COLO829 (cell line): ENCODE results near the gene OPRD1.

Experiments
- DNase-seq: peaks from one replicate; pipeline ENCODE4 v3.0.0; 2012; ENCODE audit warnings: low spot score

The OPRD1 gene

GRCh38 chr1:28910379-28911115 lies 98.6 kb downstream of the OPRD1 start:
- DNase-seq = no peak

- DNase-seq = no peak
Measured at GRCh38 chr1:28913786-28914227, 101.8 kb downstream of the OPRD1 start.

DNA sequence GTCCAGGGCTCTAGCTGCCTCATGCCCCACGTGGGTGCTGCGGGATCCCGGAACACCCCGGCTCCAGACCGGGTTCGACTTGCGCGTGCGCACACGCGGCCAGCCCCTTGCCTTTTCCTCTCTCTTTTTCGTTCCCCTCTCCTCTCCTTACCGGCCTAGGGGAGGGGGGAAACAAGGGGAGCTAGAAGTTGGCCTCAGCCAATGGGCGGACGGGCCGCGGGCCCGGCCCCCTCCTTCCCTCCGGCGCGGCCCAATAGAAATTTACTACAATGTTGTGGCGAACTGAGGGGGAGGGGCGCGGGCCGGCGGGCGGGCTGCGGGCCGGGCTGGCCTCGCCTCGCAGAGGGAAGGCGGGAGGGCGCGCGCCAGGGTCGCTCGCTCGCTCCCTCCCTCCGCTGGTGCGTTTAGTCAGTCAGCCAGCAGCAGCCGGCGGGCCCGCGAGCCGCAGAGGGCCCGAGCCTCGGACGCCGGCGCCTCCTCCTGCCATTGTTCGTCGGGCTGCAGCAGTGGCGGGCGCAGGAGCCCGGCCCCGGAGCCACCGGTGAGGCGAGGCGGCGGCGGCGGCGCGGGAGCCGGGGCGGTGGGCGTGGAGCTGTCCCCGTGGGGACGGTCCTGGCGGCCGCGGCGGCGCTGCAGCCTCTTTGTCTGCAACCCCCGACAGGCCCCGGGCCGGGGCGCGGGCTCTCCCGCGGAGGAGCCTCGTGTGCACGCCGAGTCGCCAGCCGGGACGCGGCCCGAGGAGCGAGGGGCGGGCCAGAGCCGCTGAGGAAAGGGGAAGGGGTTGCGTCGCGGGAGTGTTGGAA lies 102.5 kb downstream of the OPRD1 start, which contains the start of gene EPB41:
Gene EPB41 (plus strand): TSS at position 342 of the 803 bp plus-strand sequence. CDS start 72,869 bp downstream, outside the sequence.
- peak; percentile 87 for DNase-seq

- DNase-seq = no peak
Measured at GRCh38 chr1:28915031-28915895, 103.3 kb downstream of the OPRD1 start.

DNA sequence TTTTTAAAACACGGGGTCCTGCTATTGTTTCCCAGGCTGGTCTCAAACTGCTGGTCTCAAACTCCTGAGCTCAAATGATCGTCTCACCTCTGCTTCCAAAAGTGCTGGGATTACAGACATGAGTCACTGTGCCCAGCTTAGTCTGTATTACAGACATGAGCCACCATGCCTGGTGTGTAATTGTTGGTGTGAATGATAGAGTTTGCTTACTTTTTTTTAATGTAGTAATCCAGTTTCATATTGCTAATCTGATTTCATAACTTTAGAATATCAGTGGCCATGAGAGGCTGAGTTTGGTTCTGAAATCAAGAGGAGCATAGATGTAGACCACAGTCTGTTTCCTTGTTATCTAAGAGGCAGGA lies 105.8 kb downstream of the OPRD1 start:
- no peak for DNase-seq
